ENCODE results near the gene PCDH7.

Gene PCDH7

DNA sequence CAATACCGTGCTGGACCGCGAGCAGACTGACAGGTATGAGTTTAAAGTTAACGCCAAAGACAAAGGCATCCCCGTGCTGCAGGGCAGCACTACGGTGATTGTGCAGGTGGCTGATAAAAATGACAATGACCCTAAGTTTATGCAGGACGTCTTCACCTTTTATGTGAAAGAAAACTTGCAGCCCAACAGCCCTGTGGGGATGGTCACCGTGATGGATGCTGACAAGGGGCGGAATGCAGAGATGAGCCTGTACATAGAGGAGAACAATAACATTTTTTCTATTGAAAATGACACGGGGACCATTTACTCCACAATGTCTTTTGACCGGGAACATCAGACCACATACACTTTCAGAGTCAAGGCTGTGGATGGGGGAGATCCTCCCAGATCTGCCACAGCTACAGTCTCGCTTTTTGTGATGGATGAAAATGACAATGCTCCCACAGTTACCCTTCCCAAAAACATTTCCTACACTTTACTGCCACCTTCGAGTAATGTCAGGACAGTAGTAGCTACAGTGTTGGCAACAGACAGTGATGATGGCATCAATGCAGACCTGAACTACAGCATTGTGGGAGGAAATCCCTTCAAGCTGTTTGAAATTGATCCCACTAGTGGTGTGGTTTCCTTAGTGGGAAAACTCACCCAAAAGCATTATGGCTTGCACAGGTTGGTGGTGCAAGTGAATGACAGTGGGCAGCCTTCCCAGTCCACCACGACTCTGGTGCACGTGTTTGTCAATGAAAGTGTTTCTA lies 3.2 kb downstream of the PCDH7 start:
- no peak overlapping the region for H2AFZ ChIP-seq (ENCODE audit: low read depth, low read length)
- H3K9me3 ChIP-seq (ENCODE audit: insufficient read depth, low read length): no peaks in the 10 kb centered on the region
- H3K27me3 ChIP-seq (ENCODE audit: low read depth, low read length): no peaks in the 10 kb centered on the region
- no peaks in the 10 kb centered on the region for H3K36me3 ChIP-seq (replicated peaks; ENCODE audit: low read depth, low read length)
- H3K4me3 ChIP-seq (ENCODE audit: low read length): no peak overlapping the region
- TF ChIP-seq, protein P1, sequence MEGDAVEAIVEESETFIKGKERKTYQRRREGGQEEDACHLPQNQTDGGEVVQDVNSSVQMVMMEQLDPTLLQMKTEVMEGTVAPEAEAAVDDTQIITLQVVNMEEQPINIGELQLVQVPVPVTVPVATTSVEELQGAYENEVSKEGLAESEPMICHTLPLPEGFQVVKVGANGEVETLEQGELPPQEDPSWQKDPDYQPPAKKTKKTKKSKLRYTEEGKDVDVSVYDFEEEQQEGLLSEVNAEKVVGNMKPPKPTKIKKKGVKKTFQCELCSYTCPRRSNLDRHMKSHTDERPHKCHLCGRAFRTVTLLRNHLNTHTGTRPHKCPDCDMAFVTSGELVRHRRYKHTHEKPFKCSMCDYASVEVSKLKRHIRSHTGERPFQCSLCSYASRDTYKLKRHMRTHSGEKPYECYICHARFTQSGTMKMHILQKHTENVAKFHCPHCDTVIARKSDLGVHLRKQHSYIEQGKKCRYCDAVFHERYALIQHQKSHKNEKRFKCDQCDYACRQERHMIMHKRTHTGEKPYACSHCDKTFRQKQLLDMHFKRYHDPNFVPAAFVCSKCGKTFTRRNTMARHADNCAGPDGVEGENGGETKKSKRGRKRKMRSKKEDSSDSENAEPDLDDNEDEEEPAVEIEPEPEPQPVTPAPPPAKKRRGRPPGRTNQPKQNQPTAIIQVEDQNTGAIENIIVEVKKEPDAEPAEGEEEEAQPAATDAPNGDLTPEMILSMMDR (IDR thresholded peaks at IDR 0.05; ENCODE audit: low read depth, low read length): no peak
- no peak for TF ChIP-seq EZH2phosphoT487 (IDR thresholded peaks at IDR 0.05; ENCODE audit: low read depth)
- no peak overlapping the region for H3K9ac ChIP-seq (ENCODE audit: low read length)
- H3K4me2 ChIP-seq (ENCODE audit: low read length): no peak overlapping the region
- H3K27ac ChIP-seq (ENCODE audit: low read length): no peak overlapping the region
- no peaks in the 10 kb centered on the region for H4K20me1 ChIP-seq (ENCODE audit: insufficient read depth, low read length)
- no peaks in the 10 kb centered on the region for H3K4me1 ChIP-seq (ENCODE audit: low read length)
- H3K79me2 ChIP-seq (ENCODE audit: low read length): no peaks in the 10 kb centered on the region

GRCh38 chr4:30724247-30724646 lies 4.1 kb downstream of the PCDH7 start:
- H3K4me2 ChIP-seq (ENCODE audit: low read length): no peak overlapping the region
- TF ChIP-seq, protein P1 (IDR thresholded peaks at IDR 0.05; ENCODE audit: low read depth, low read length): no peak
- no peak for TF ChIP-seq EZH2phosphoT487 (IDR thresholded peaks at IDR 0.05; ENCODE audit: low read depth)
- no peak overlapping the region for H2AFZ ChIP-seq (ENCODE audit: low read depth, low read length)
- H3K4me1 ChIP-seq (ENCODE audit: low read length): no peaks in the 10 kb centered on the region
- H3K9ac ChIP-seq (ENCODE audit: low read length): no peak overlapping the region
- H3K27ac ChIP-seq (ENCODE audit: low read length): no peak overlapping the region
- no peaks in the 10 kb centered on the region for H3K27me3 ChIP-seq (ENCODE audit: low read depth, low read length)
- no peak overlapping the region for H3K4me3 ChIP-seq (ENCODE audit: low read length)
- no peaks in the 10 kb centered on the region for H3K79me2 ChIP-seq (ENCODE audit: low read length)
- H3K9me3 ChIP-seq (ENCODE audit: insufficient read depth, low read length): no peaks in the 10 kb centered on the region
- H3K36me3 ChIP-seq (replicated peaks; ENCODE audit: low read depth, low read length): no peaks in the 10 kb centered on the region
- no peaks in the 10 kb centered on the region for H4K20me1 ChIP-seq (ENCODE audit: insufficient read depth, low read length)

DNA sequence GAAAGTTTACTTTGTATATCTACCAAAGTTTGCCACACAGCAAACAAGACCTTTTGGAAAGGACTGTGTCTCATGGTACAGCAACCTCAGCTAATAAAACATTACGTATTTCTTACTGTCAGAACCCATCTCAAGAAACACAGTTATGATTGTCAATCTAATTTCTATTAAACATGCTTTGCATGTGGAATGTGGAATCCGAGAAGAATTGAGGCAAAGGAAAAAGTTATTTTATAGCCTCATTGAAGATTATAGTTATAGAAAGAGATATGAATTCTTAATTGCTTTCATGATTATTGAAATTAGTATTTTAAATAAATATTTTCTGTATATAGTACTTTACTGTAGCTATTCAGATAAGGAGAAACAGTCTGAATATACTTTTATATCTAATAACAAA lies 5.4 kb downstream of the PCDH7 start:
- no peak overlapping the region for H2AFZ ChIP-seq (ENCODE audit: low read depth, low read length)
- no peaks in the 10 kb centered on the region for H4K20me1 ChIP-seq (ENCODE audit: insufficient read depth, low read length)
- no peak overlapping the region for H3K4me2 ChIP-seq (ENCODE audit: low read length)
- TF ChIP-seq EZH2phosphoT487 (IDR thresholded peaks at IDR 0.05; ENCODE audit: low read depth): no peak
- TF ChIP-seq, protein P1 (IDR thresholded peaks at IDR 0.05; ENCODE audit: low read depth, low read length): no peak
- H3K4me3 ChIP-seq (ENCODE audit: low read length): no peak overlapping the region
- H3K27ac ChIP-seq (ENCODE audit: low read length): no peak overlapping the region
- H3K79me2 ChIP-seq (ENCODE audit: low read length): no peaks in the 10 kb centered on the region
- H3K4me1 ChIP-seq (ENCODE audit: low read length): no peaks in the 10 kb centered on the region
- no peak overlapping the region for H3K9ac ChIP-seq (ENCODE audit: low read length)
- H3K9me3 ChIP-seq (ENCODE audit: insufficient read depth, low read length): no peaks in the 10 kb centered on the region
- no peaks in the 10 kb centered on the region for H3K27me3 ChIP-seq (ENCODE audit: low read depth, low read length)
- H3K36me3 ChIP-seq (replicated peaks; ENCODE audit: low read depth, low read length): no peaks in the 10 kb centered on the region

DNA sequence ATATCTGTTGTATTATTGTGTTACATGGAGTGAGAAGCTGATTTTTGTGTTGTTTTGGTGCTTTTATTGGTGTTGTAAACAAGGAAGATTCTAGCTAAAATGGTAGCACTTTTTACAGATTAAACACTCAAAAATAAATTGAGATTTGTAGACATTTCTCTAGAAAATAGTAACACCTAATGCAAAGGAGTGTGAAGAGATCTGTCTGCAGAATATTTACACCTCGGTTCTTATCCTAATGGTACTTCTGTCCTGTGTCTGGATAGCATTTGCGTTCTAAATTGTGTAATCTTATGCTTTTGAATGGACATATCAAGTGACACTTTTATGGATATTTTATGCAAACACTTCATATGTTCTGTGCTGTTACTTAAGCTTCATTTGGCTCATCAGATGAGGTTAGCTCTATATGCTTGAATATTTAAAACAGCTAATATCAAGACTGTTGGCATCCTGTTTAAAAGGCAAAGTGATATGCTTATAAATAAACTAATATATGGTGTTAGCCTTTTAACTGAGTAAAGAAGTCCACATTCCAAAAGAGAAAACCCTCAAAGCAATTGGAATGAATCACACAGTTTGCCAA lies 6.0 kb downstream of the PCDH7 start:
- no peaks in the 10 kb centered on the region for H3K27me3 ChIP-seq (ENCODE audit: low read depth, low read length)

More for the DNA sequence above, 6.0 kb downstream of the PCDH7 start:
- Histone ChIP-seq H4K20me1 (ENCODE audit: insufficient read depth, low read length) (no peaks in the 10 kb centered on the region), H3K27ac (ENCODE audit: low read length) (no peak overlapping the region), H3K79me2 (ENCODE audit: low read length) (no peaks in the 10 kb centered on the region), H3K9me3 (ENCODE audit: insufficient read depth, low read length) (no peaks in the 10 kb centered on the region), H3K4me2 (ENCODE audit: low read length) (no peak overlapping the region), H3K9ac (ENCODE audit: low read length) (no peak overlapping the region), H3K4me1 (ENCODE audit: low read length) (no peaks in the 10 kb centered on the region), H3K4me3 (ENCODE audit: low read length) (no peak overlapping the region), H3K36me3 (replicated peaks; ENCODE audit: low read depth, low read length) (no peaks in the 10 kb centered on the region), H2AFZ (ENCODE audit: low read depth, low read length) (no peak overlapping the region)
- TF ChIP-seq, protein P1 (IDR thresholded peaks at IDR 0.05; ENCODE audit: low read depth, low read length): no peak
- no peak for TF ChIP-seq EZH2phosphoT487 (IDR thresholded peaks at IDR 0.05; ENCODE audit: low read depth)

Measured in OCI-LY3 (cell line).